A673 (cell line): ENCODE measurements around the gene AGTR1.

Source experiments
- CTCF ChIP-seq: fragments of 300-800, 200-600 bp; sonication (generic); conservative IDR thresholded peaks from 2 replicates; pipeline ENCODE4 v1.5.1; 2017; ENCODE audit warnings: low read depth, mild to moderate bottlenecking, antibody characterized with exemption, low read length, moderate library complexity, mixed read lengths
- EZH2 ChIP-seq: fragments of 200-600 bp; sonication (generic); IDR thresholded peaks from 2 replicates; pipeline ENCODE4 v1.6.1; 2017; ENCODE audit warnings: borderline replicate concordance, low read depth, mild to moderate bottlenecking, mixed read lengths, antibody characterized with exemption, low read length; ENCODE audit not compliant: poor library complexity, severe bottlenecking

- no peak for TF ChIP-seq CTCF
- no peak for TF ChIP-seq EZH2
Observed at GRCh38 chr3:148648685-148649352, 48.9 kb upstream of the AGTR1 start.
